ENCODE measurements around the gene LOC128125822. TPM values are rescaled to one million over a fixed set of nuclear protein-coding genes. Genes with fewer than 3 reads are reported as not detected.

Gene LOC128125822

DNA sequence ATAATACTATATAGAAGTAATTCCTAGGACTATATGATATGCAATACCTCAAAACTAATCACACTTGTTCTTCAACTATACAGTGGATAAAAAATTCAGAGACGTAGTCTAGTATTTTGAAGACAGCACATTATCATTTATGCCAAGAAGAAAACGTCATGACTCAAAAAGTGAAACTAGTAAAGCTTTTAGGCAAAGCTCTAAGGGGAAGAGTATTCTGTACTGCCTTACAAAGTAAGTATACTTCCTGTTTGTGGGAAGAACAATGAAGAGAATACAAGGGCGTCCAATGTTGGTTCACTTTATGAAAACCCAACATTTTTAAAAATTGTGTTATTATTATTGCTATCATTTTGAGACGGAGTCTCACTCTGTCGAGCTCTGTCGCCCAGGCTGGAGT is 27.9 kb downstream of the LOC128125822 start:
- DNase-seq (ENCODE audit: low read depth) (no peak), FAIRE-seq (no peak)
- no peak overlapping the region for H3K4me3 ChIP-seq (ENCODE audit: low read depth, low read length)
- no peaks in the 10 kb centered on the region for H3K27me3 ChIP-seq (ENCODE audit: control insufficient read depth, insufficient read depth, low read length)
- no peaks in the 10 kb centered on the region for H3K36me3 ChIP-seq (ENCODE audit: control insufficient read depth, insufficient read depth, low read length)
- TF ChIP-seq, protein P1, sequence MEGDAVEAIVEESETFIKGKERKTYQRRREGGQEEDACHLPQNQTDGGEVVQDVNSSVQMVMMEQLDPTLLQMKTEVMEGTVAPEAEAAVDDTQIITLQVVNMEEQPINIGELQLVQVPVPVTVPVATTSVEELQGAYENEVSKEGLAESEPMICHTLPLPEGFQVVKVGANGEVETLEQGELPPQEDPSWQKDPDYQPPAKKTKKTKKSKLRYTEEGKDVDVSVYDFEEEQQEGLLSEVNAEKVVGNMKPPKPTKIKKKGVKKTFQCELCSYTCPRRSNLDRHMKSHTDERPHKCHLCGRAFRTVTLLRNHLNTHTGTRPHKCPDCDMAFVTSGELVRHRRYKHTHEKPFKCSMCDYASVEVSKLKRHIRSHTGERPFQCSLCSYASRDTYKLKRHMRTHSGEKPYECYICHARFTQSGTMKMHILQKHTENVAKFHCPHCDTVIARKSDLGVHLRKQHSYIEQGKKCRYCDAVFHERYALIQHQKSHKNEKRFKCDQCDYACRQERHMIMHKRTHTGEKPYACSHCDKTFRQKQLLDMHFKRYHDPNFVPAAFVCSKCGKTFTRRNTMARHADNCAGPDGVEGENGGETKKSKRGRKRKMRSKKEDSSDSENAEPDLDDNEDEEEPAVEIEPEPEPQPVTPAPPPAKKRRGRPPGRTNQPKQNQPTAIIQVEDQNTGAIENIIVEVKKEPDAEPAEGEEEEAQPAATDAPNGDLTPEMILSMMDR (IDR thresholded peaks at IDR 0.05; ENCODE audit: insufficient read depth, low read length, severe bottlenecking), result no peak

DNA sequence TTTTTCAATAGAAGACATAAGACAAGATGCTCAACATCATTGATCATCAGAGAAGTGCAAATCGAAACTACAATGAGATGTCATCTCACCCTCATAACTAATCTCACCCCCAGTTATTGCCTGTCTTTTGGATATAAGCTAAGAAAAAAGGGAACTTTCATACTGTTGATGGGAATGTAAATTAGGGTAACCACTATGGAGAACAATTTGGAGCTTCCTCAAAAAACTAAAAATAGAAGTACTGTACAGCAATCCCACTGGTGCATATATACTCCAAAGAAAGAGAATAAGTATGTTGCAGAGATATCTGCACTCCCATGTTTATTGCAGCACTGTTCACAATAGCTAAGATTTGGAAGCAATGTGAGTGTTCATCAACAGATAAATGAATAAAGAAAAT is 37.0 kb downstream of the LOC128125822 start:
- TF ChIP-seq, protein P1 (IDR thresholded peaks at IDR 0.05; ENCODE audit: insufficient read depth, low read length, severe bottlenecking), result no peak
- DNase-seq (ENCODE audit: low read depth), result no peak
- FAIRE-seq, result no peak
- Histone ChIP-seq H3K27me3 (ENCODE audit: control insufficient read depth, insufficient read depth, low read length) (no peaks in the 10 kb centered on the region), H3K4me3 (ENCODE audit: low read depth, low read length) (no peak overlapping the region), H3K36me3 (ENCODE audit: control insufficient read depth, insufficient read depth, low read length) (no peaks in the 10 kb centered on the region)

DNA sequence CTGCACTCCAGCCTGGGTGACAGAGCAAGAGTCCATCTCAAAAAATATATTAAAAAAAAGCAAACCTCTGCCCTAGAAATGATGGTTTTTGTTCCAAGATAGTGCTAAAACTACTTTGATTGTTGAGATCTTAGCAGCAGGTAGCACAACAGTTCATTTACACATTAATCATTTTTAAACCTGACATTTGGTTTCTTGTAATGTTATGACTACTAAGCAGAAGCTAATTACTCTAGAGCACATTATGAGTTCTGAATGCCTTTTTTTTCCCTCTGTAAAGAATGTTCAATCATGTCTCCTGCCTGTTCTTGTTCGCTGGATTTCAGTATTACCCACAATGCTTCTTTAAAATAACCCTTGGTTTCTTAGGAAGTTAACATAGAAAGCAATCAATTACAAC is 38.7 kb downstream of the LOC128125822 start:
- DNase-seq (ENCODE audit: low read depth) (no peak), FAIRE-seq (no peak)
- no peaks in the 10 kb centered on the region for H3K36me3 ChIP-seq (ENCODE audit: control insufficient read depth, insufficient read depth, low read length)
- H3K27me3 ChIP-seq (ENCODE audit: control insufficient read depth, insufficient read depth, low read length), result no peaks in the 10 kb centered on the region
- H3K4me3 ChIP-seq (ENCODE audit: low read depth, low read length), result no peak overlapping the region
- TF ChIP-seq, protein P1 (IDR thresholded peaks at IDR 0.05; ENCODE audit: insufficient read depth, low read length, severe bottlenecking), result no peak

DNA sequence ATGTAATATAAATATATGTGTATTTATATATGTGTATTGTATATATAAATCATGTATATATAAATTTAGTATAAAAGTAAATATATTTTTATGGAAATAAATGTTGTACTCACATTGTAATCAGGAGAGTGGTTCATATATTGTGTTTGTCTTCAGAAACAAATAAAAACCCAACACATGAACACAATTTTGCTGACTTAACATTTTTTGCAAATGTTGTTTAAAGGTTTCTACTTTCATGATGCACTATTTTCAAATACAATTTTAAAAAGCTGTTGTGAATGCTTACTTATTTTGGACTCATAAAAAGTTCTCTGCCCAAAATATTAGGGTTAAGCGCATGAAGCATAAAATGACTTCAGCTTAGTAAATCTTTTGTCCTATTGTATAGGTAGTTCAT is 39.3 kb downstream of the LOC128125822 start:
- FAIRE-seq (no peak), DNase-seq (ENCODE audit: low read depth) (no peak)
- TF ChIP-seq, protein P1 (IDR thresholded peaks at IDR 0.05; ENCODE audit: insufficient read depth, low read length, severe bottlenecking), result no peak
- Histone ChIP-seq H3K4me3 (ENCODE audit: low read depth, low read length) (no peak overlapping the region), H3K36me3 (ENCODE audit: control insufficient read depth, insufficient read depth, low read length) (no peaks in the 10 kb centered on the region), H3K27me3 (ENCODE audit: control insufficient read depth, insufficient read depth, low read length) (no peaks in the 10 kb centered on the region)

DNA sequence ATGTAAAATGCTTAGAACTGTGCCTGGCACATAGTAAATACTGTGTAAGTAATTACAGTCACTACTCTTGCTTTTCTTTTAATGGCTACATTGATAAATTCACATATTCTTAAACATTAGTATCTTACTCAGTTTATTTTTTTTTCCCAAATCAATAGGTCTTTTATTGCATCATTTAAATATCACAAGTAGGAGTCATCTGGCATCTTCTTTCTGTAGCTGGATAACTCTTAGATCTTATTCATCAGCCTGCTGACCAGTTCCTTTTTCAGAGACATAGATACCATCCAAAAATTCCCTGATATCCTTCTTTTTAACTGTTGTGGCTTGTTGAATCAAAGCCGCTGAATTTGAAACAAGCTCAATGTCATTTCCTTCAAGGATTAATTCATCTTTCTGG is 43.3 kb downstream of the LOC128125822 start:
- TF ChIP-seq, protein P1 (IDR thresholded peaks at IDR 0.05; ENCODE audit: insufficient read depth, low read length, severe bottlenecking), result no peak
- no peaks in the 10 kb centered on the region for H3K27me3 ChIP-seq (ENCODE audit: control insufficient read depth, insufficient read depth, low read length)
- FAIRE-seq (no peak), DNase-seq (ENCODE audit: low read depth) (no peak)
- no peaks in the 10 kb centered on the region for H3K36me3 ChIP-seq (ENCODE audit: control insufficient read depth, insufficient read depth, low read length)
- no peak overlapping the region for H3K4me3 ChIP-seq (ENCODE audit: low read depth, low read length)

Other genes with a start within 250 kb of the LOC128125822 start
- 181 and 234 TPM in 2 replicates for gene PTP4A1, start within 50 bp of the LOC128125822 start, total RNA-seq
- gene PHF3, start 63.3 kb downstream of the LOC128125822 start, total RNA-seq, result 33.2 and 36.3 TPM in 2 replicates

Measured in bronchial epithelial cell (primary cell).